WTC11 (cell line): ENCODE data around the gene RNASEH1. TPM values are rescaled to one million over a fixed set of nuclear protein-coding genes. Genes with fewer than 3 reads are reported as not detected.
A peak's percentile ranks its signal among the peaks of the same experiment; 100 is the strongest.
"Not testable (repeated sequence)": the region's sequence is repeated elsewhere in the genome, so short reads cannot be mapped to it uniquely, and the experiment has no call there.

Source experiments
- ATAC-seq: fragments of 200-7000 bp; cut with Tn5 transposase; 2 replicates; pipeline ENCODE4 v1.10.0; 2021; ENCODE audit warnings: mild to moderate bottlenecking, moderate library complexity
- CTCF ChIA-PET: fragments of 300-600 bp; sonication (Branson Sonifier 250); formaldehyde crosslinking; loops from one replicate; lab custom pipeline; 2021; ENCODE audit warnings: antibody characterized with exemption; lab: Charles Lee
- POLR2A ChIA-PET: fragments of 350-600 bp; sonication (Branson Sonifier 250); formaldehyde crosslinking; loops from one replicate; lab custom pipeline; 2021; ENCODE audit warnings: antibody characterized with exemption; lab: Charles Lee
- DNase-seq: peaks from one replicate; pipeline ENCODE4 v3.0.0; 2021; ENCODE audit warnings: low spot score
- H3K27ac Mint-ChIP-seq: 2 replicates; pipeline ENCODE4 v1.8.0; 2021; ENCODE audit warnings: mixed read lengths
- H3K27me3 Mint-ChIP-seq: 2 replicates; pipeline ENCODE4 v1.8.0; 2021; ENCODE audit warnings: low read depth, mild to moderate bottlenecking, moderate library complexity, mixed read lengths
- H3K36me3 Mint-ChIP-seq: 2 replicates; pipeline ENCODE4 v1.8.0; 2021; ENCODE audit warnings: mixed read lengths
- H3K4me1 Mint-ChIP-seq: 2 replicates; pipeline ENCODE4 v1.8.0; 2022; ENCODE audit warnings: mixed read lengths
- H3K4me3 Mint-ChIP-seq: 2 replicates; pipeline ENCODE4 v1.8.0; 2021; ENCODE audit warnings: mild to moderate bottlenecking, moderate library complexity, mixed read lengths
- H3K9me3 Mint-ChIP-seq: 2 replicates; pipeline ENCODE4 v1.8.0; 2021; ENCODE audit warnings: mixed read lengths
- CBFB ChIP-seq: sonication (generic); formaldehyde crosslinking; IDR thresholded peaks from 2 replicates; pipeline ENCODE4 v1.8.1; 2022; ENCODE audit warnings: mild to moderate bottlenecking, low read depth, missing genetic modification reagents
- CREB1 ChIP-seq: sonication (generic); formaldehyde crosslinking; IDR thresholded peaks from 2 replicates; pipeline ENCODE4 v1.8.0; 2023; ENCODE audit warnings: mild to moderate bottlenecking, missing genetic modification reagents
- CREM ChIP-seq: sonication (generic); formaldehyde crosslinking; IDR thresholded peaks from 2 replicates; pipeline ENCODE4 v1.8.1; 2022; ENCODE audit warnings: mild to moderate bottlenecking, missing genetic modification reagents, moderate library complexity
- JAZF1 ChIP-seq: fragments of 250-450 bp; sonication (Bioruptor Pico); IDR thresholded peaks from 2 replicates; pipeline ENCODE4 v1.9.0; 2021; ENCODE audit warnings: moderate library complexity, mild to moderate bottlenecking, inconsistent platforms
- KAT7 ChIP-seq: sonication (generic); formaldehyde crosslinking; IDR thresholded peaks from 2 replicates; pipeline ENCODE4 v1.8.1; 2023; ENCODE audit warnings: missing genetic modification reagents, mild to moderate bottlenecking, borderline replicate concordance
- NR2C2 ChIP-seq: sonication (generic); formaldehyde crosslinking; IDR thresholded peaks from 2 replicates; pipeline ENCODE4 v1.8.0; 2022; ENCODE audit warnings: mild to moderate bottlenecking, missing genetic modification reagents
- NR3C1 ChIP-seq: sonication (generic); formaldehyde crosslinking; conservative IDR thresholded peaks from 2 replicates; pipeline ENCODE4 v1.8.1; 2023; ENCODE audit warnings: low read depth, mild to moderate bottlenecking, missing genetic modification reagents
- SOX15 ChIP-seq: fragments of 250-450 bp; sonication (Bioruptor Pico); IDR thresholded peaks from 2 replicates; pipeline ENCODE4 v1.9.0; 2021; ENCODE audit warnings: mild to moderate bottlenecking
- TEAD4 ChIP-seq: sonication (generic); formaldehyde crosslinking; IDR thresholded peaks from 2 replicates; pipeline ENCODE4 v1.8.0; 2022; ENCODE audit warnings: mild to moderate bottlenecking, missing genetic modification reagents
- ZNF219 ChIP-seq: sonication (generic); formaldehyde crosslinking; IDR thresholded peaks from 2 replicates; pipeline ENCODE4 v1.8.0; 2023; ENCODE audit warnings: missing genetic modification reagents, mild to moderate bottlenecking, borderline replicate concordance
- ZNF671 ChIP-seq: fragments of 250-450 bp; sonication (Bioruptor Pico); IDR thresholded peaks from 2 replicates; pipeline ENCODE4 v1.8.0; 2021; ENCODE audit warnings: mild to moderate bottlenecking
- total RNA-seq: library from RNA; stranded (reverse); gene quantifications from 3 replicates; pipeline ENCODE4 v1.2.3, GENCODE V29; 2021
- TF ChIP-seq, protein P1 (sequence below): sonication (generic); formaldehyde crosslinking; IDR thresholded peaks from 2 replicates; pipeline ENCODE4 v1.8.1; 2022; ENCODE audit warnings: mild to moderate bottlenecking, moderate library complexity, missing genetic modification reagents
- TF ChIP-seq, protein P2 (sequence below): sonication (generic); formaldehyde crosslinking; IDR thresholded peaks from 2 replicates; pipeline ENCODE4 v1.8.0; 2023; ENCODE audit warnings: missing genetic modification reagents
- TF ChIP-seq, protein P3 (sequence below): fragments of 250-450 bp; sonication (Bioruptor Pico); IDR thresholded peaks from 2 replicates; pipeline ENCODE4 v1.9.0; 2021; ENCODE audit warnings: moderate library complexity, mild to moderate bottlenecking, inconsistent platforms, borderline replicate concordance
- TF ChIP-seq, protein P4 (sequence below): sonication (generic); formaldehyde crosslinking; IDR thresholded peaks from 2 replicates; pipeline ENCODE4 v1.8.0; 2023; ENCODE audit warnings: missing genetic modification reagents, mild to moderate bottlenecking, borderline replicate concordance
- TF ChIP-seq, protein P5 (sequence below): sonication (generic); formaldehyde crosslinking; IDR thresholded peaks from 2 replicates; pipeline ENCODE4 v1.8.1; 2022; ENCODE audit warnings: low read depth, mild to moderate bottlenecking, moderate library complexity, missing genetic modification reagents, borderline replicate concordance

The RNASEH1 gene
- total RNA-seq, 1 experiment from 2014 or later: 44.4 TPM

DNA sequence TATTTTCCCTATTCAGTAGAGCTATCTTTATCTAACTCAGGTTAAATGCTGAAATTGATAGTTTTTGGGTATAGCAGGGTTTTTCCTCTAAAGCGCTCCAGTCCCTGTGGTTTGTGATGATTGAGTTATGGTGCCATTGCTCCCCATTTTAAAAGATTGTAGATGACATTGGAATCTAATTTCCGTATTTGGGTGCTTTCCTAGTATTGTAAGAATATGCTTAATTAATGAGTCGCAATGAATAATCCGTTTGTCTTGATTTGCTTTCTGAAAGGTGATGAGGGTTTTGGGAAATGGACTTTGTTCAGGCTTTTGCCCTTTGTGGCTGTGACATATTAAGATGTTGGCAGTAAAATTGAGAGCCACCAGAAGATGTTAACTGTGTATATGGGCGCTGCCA is 20.9 kb upstream of the RNASEH1 start (continued):
- TF ChIP-seq, protein P1, sequence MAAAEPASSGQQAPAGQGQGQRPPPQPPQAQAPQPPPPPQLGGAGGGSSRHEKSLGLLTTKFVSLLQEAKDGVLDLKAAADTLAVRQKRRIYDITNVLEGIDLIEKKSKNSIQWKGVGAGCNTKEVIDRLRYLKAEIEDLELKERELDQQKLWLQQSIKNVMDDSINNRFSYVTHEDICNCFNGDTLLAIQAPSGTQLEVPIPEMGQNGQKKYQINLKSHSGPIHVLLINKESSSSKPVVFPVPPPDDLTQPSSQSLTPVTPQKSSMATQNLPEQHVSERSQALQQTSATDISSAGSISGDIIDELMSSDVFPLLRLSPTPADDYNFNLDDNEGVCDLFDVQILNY (CRISPR knock-in tag): no peak
- TF ChIP-seq ZNF671 (CRISPR knock-in tag) (no peak), CREM (CRISPR knock-in tag) (no peak), NR2C2 (CRISPR knock-in tag) (no peak), NR3C1 (no peak), KAT7 (CRISPR knock-in tag) (no peak)

DNA sequence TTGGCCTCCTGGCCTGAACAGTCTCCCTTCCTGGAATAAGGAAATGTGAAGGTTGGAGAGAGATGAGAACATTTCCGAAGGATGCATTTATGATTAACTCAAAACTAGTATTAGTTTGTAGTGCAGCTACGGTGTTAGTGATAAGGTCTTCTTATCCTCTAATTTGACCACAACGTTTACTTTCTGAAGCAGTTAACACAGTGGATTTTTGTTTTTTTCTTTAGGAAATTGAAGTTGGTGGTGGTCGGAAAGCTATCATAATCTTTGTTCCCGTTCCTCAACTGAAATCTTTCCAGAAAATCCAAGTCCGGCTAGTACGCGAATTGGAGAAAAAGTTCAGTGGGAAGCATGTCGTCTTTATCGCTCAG is 18.1 kb upstream of the RNASEH1 start:
- POLR2A ChIA-PET: interaction anchor here (0.8 to 1.7 kb wide), 2 partner anchors 14 to 18 kb away, joined by 3 to 8 read pairs; partner anchors contain the start of gene RNASEH1
- H3K27me3 Mint-ChIP-seq: not testable (repeated sequence)

DNA sequence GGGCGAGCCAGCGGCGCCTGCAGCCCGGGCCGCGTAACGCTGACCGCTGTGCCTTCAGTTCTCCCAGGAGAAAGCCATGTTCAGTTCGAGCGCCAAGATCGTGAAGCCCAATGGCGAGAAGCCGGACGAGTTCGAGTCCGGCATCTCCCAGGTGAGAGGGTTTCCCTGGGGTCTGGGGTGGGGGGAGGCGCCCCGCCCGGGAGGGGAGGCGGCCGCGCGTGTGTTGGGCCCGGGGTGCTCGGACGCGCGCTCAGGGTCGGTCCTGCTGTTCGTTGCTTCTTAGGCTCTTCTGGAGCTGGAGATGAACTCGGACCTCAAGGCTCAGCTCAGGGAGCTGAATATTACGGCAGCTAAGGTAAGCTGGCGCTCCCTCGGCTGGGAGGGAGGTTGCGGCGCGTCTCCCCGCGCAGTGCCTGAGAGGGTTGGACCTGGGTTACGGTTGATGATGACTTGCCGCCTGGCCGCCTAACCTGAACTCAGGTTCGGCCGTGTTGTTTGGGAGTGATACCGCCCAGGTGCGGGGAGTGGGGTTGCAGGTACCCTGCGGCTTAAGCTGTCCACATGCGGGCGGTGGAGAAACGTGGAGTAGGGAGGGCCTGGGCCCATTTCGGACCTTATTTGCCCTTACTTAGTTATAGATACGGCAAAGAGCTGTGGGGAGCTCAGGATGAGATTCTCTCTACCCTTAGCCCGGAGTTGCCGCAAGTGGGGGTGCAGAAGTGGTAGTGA is 17.6 kb upstream of the RNASEH1 start:
- no peaks in the 10 kb centered on the region for H3K9me3 Mint-ChIP-seq
- H3K4me1 Mint-ChIP-seq: peaks cover 32% of the 10 kb centered on the region
- DNase-seq: no peak
- peak overlapping the region; percentile 98 for H3K4me3 Mint-ChIP-seq
- ATAC-seq: no peak
- no peaks in the 10 kb centered on the region for H3K27me3 Mint-ChIP-seq
- H3K27ac Mint-ChIP-seq: peak overlapping the region; percentile 97
- TF ChIP-seq, protein P2, sequence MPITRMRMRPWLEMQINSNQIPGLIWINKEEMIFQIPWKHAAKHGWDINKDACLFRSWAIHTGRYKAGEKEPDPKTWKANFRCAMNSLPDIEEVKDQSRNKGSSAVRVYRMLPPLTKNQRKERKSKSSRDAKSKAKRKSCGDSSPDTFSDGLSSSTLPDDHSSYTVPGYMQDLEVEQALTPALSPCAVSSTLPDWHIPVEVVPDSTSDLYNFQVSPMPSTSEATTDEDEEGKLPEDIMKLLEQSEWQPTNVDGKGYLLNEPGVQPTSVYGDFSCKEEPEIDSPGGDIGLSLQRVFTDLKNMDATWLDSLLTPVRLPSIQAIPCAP (CRISPR knock-in tag): peak; percentile 79; the same call in 1 of the 2 replicates
- TF ChIP-seq TEAD4 (CRISPR knock-in tag): no peak
- TF ChIP-seq, protein P3, sequence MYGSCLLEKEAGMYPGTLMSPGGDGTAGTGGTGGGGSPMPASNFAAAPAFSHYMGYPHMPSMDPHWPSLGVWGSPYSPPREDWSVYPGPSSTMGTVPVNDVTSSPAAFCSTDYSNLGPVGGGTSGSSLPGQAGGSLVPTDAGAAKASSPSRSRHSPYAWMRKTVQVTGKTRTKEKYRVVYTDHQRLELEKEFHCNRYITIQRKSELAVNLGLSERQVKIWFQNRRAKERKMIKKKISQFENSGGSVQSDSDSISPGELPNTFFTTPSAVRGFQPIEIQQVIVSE (CRISPR knock-in tag): no peak
- CTCF ChIA-PET: no interaction called here
- peaks cover 51% of the 10 kb centered on the region for H3K36me3 Mint-ChIP-seq
- POLR2A ChIA-PET: interaction anchor here (0.8 to 1.7 kb wide), 2 partner anchors 13 to 18 kb away, joined by 3 to 8 read pairs; partner anchors contain the start of gene RNASEH1

More for the DNA sequence above, 18.1 kb upstream of the RNASEH1 start:
- H3K27ac Mint-ChIP-seq: peak overlapping the region; percentile 97
- H3K4me3 Mint-ChIP-seq: peak overlapping the region; percentile 98
- ATAC-seq, DNase-seq, CTCF ChIA-PET, H3K9me3 Mint-ChIP-seq: not testable (repeated sequence)
- H3K4me1 Mint-ChIP-seq: peaks cover 32% of the 10 kb centered on the region
- H3K36me3 Mint-ChIP-seq: peaks cover 57% of the 10 kb centered on the region

DNA sequence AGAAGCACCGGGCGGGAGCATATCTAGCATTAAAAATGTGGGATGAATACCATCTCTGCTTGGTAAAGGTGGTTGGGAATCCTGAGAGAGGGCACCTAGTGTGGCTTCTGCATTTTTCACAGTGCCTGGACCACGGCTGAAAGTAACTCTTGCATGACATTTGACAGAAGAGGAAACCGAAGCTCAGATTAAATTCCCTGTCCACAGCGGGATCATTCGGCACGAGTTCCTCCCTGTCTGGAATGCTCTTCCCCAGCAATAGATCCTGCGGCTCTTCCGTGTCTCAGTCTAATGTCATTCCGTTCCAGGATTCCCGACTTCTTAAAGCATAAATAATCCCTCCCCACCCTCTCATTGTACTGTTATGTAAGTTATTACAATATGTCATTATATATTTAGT is 16.0 kb upstream of the RNASEH1 start:
- Mint-ChIP-seq H3K27ac (no peak overlapping the region; the same call in 1 of the 2 replicates), H3K27me3 (no peaks in the 10 kb centered on the region), H3K9me3 (no peaks in the 10 kb centered on the region), H3K4me1 (peaks cover 29% of the 10 kb centered on the region), H3K36me3 (peaks cover 36% of the 10 kb centered on the region), H3K4me3 (peak overlapping the region; percentile 98)
- TF ChIP-seq, protein P4, sequence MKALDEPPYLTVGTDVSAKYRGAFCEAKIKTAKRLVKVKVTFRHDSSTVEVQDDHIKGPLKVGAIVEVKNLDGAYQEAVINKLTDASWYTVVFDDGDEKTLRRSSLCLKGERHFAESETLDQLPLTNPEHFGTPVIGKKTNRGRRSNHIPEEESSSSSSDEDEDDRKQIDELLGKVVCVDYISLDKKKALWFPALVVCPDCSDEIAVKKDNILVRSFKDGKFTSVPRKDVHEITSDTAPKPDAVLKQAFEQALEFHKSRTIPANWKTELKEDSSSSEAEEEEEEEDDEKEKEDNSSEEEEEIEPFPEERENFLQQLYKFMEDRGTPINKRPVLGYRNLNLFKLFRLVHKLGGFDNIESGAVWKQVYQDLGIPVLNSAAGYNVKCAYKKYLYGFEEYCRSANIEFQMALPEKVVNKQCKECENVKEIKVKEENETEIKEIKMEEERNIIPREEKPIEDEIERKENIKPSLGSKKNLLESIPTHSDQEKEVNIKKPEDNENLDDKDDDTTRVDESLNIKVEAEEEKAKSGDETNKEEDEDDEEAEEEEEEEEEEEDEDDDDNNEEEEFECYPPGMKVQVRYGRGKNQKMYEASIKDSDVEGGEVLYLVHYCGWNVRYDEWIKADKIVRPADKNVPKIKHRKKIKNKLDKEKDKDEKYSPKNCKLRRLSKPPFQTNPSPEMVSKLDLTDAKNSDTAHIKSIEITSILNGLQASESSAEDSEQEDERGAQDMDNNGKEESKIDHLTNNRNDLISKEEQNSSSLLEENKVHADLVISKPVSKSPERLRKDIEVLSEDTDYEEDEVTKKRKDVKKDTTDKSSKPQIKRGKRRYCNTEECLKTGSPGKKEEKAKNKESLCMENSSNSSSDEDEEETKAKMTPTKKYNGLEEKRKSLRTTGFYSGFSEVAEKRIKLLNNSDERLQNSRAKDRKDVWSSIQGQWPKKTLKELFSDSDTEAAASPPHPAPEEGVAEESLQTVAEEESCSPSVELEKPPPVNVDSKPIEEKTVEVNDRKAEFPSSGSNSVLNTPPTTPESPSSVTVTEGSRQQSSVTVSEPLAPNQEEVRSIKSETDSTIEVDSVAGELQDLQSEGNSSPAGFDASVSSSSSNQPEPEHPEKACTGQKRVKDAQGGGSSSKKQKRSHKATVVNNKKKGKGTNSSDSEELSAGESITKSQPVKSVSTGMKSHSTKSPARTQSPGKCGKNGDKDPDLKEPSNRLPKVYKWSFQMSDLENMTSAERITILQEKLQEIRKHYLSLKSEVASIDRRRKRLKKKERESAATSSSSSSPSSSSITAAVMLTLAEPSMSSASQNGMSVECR (CRISPR knock-in tag): no peak
- TF ChIP-seq SOX15 (no peak), JAZF1 (CRISPR knock-in tag) (no peak), ZNF219 (CRISPR knock-in tag) (no peak), NR3C1 (no peak), CBFB (no peak), CREB1 (CRISPR knock-in tag) (no peak)
- TF ChIP-seq, protein P1 (CRISPR knock-in tag): no peak
- TF ChIP-seq, protein P5, sequence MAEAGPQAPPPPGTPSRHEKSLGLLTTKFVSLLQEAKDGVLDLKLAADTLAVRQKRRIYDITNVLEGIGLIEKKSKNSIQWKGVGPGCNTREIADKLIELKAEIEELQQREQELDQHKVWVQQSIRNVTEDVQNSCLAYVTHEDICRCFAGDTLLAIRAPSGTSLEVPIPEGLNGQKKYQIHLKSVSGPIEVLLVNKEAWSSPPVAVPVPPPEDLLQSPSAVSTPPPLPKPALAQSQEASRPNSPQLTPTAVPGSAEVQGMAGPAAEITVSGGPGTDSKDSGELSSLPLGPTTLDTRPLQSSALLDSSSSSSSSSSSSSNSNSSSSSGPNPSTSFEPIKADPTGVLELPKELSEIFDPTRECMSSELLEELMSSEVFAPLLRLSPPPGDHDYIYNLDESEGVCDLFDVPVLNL (CRISPR knock-in tag): no peak
- TF ChIP-seq, protein P3 (CRISPR knock-in tag): no peak
- CTCF ChIA-PET: no interaction called here
- ATAC-seq (no peak), DNase-seq (no peak)
- POLR2A ChIA-PET: interaction anchor here (1.3 kb wide), 1 partner anchor 16 kb away, joined by 7 read pairs; the partner anchor contains the start of gene RNASEH1
